SK-N-SH (cell line): ENCODE measurements around the gene CTBP2. TPM values are rescaled to one million over a fixed set of nuclear protein-coding genes. Genes with fewer than 3 reads are reported as not detected.

Experiments
- CTCF ChIA-PET: fragments of 300-600, 350-600 bp; formaldehyde crosslinking; extraction: SDS; loops from one replicate; lab custom pipeline; 2021; lab: Yijun Ruan, JAX
- POLR2A ChIA-PET: fragments of 350-600 bp; sonication (Branson Sonifier 250); formaldehyde crosslinking; extraction: SDS; loops from one replicate; lab custom pipeline; 2020; ENCODE audit warnings: antibody characterized with exemption, inconsistent platforms; lab: Yijun Ruan, JAX
- DNase-seq: peaks from one replicate; pipeline ENCODE4 v3.0.0; 2012
- H2AFZ ChIP-seq: fragments of 200-600 bp; sonication (generic); 2 replicates; pipeline ENCODE4 v1.8.1; 2016; ENCODE audit warnings: antibody characterized with exemption, mild to moderate bottlenecking, low read depth
- H3F3A ChIP-seq: fragments of 200-600 bp; sonication (generic); replicated peaks from 2 replicates; pipeline ENCODE3; 2016; ENCODE audit warnings: antibody characterized with exemption, mild to moderate bottlenecking; ENCODE audit not compliant: insufficient read depth
- H3K27ac ChIP-seq, 2 experiments: fragments of 200-500 bp in 1 of 2; fragments of 200-600 bp in 1 of 2; sonication (Bioruptor generic) in 1 of 2; sonication (generic), shearing (Covaris generic) in 1 of 2; 2 replicates each; pipeline versions ENCODE4 v1.5.1 to v1.6.1; 2014 to 2016; ENCODE audit warnings: low read depth in 2 of 2, inconsistent platforms in 1 of 2, low read length in 1 of 2, mild to moderate bottlenecking in 1 of 2, mixed read lengths in 1 of 2
- H3K27me3 ChIP-seq: fragments of 200-600 bp; sonication (generic), shearing (Covaris generic); 2 replicates; pipeline ENCODE4 v1.6.1; 2016; ENCODE audit warnings: mixed run types; ENCODE audit not compliant: insufficient read depth
- H3K36me3 ChIP-seq, 2 experiments: fragments of 200-500 bp in 1 of 2; fragments of 200-600 bp in 1 of 2; sonication (Bioruptor generic) in 1 of 2; sonication (generic) in 1 of 2; replicated peaks in 1 of 2; 2 replicates each; pipeline versions ENCODE3 to v1.5.1; 2014 to 2016; ENCODE audit warnings: low read length in 1 of 2, mild to moderate bottlenecking in 1 of 2; ENCODE audit not compliant: insufficient read depth in 2 of 2, control insufficient read depth in 1 of 2
- H3K4me1 ChIP-seq, 2 experiments: fragments of 200-500 bp in 1 of 2; fragments of 200-600 bp in 1 of 2; sonication (Bioruptor generic) in 1 of 2; sonication (generic), shearing (Covaris generic) in 1 of 2; 2 replicates each; pipeline versions ENCODE4 v1.5.1 to v1.6.1; 2014 to 2016; ENCODE audit warnings: low read depth in 1 of 2, low read length in 1 of 2, mixed run types in 1 of 2; ENCODE audit not compliant: insufficient read depth in 2 of 2, control insufficient read depth in 1 of 2
- H3K4me2 ChIP-seq: fragments of 200-600 bp; sonication (generic), shearing (Covaris generic); 2 replicates; pipeline ENCODE4 v1.6.1; 2017; ENCODE audit warnings: mixed run types
- H3K4me3 ChIP-seq, 2 experiments: fragments of 200-500 bp in 1 of 2; fragments of 200-600 bp in 1 of 2; sonication (Bioruptor generic) in 1 of 2; sonication (generic), shearing (Covaris generic) in 1 of 2; 2 replicates each; pipeline versions ENCODE4 v1.5.1 to v1.8.1; 2014 to 2016; ENCODE audit warnings: low read depth in 2 of 2, inconsistent platforms in 1 of 2, low read length in 1 of 2, mild to moderate bottlenecking in 1 of 2, mixed read lengths in 1 of 2, moderate library complexity in 1 of 2
- H3K79me2 ChIP-seq: fragments of 200-600 bp; sonication (generic); 2 replicates; pipeline ENCODE4 v1.8.1; 2017; ENCODE audit warnings: mild to moderate bottlenecking; ENCODE audit not compliant: insufficient read depth
- H3K9ac ChIP-seq: fragments of 200-600 bp; sonication (generic); 2 replicates; pipeline ENCODE4 v1.6.1; 2017; ENCODE audit warnings: mixed run types
- H3K9me2 ChIP-seq: fragments of 200-600 bp; sonication (generic); 2 replicates; pipeline ENCODE4 v1.6.1; 2017; ENCODE audit warnings: mixed run types
- H3K9me3 ChIP-seq: fragments of 200-600 bp; sonication (generic); 2 replicates; pipeline ENCODE4 v1.6.1; 2017; ENCODE audit warnings: mixed run types, mild to moderate bottlenecking, moderate library complexity
- H4K20me1 ChIP-seq: fragments of 200-600 bp; sonication (generic); 2 replicates; pipeline ENCODE4 v1.6.1; 2017; ENCODE audit warnings: mild to moderate bottlenecking, mixed run types; ENCODE audit not compliant: insufficient read depth
- CHD2 ChIP-seq: fragments of 150-350 bp; IDR thresholded peaks from 2 replicates; pipeline ENCODE4 v1.6.1; 2018; ENCODE audit warnings: low read length; ENCODE audit not compliant: partially characterized antibody
- ELF1 ChIP-seq: IDR thresholded peaks from 2 replicates; pipeline ENCODE4 v1.4.0; 2012
- EP300 ChIP-seq, 2 experiments: IDR thresholded peaks; 2 replicates each; pipeline versions ENCODE4 v1.4.0 to v1.6.1; 2012; ENCODE audit warnings: borderline replicate concordance in 1 of 2, low read depth in 1 of 2, low read length in 1 of 2
- FOSL2 ChIP-seq: IDR thresholded peaks from 2 replicates; pipeline ENCODE4 v1.4.0; 2012; ENCODE audit warnings: low read depth, mild to moderate bottlenecking, moderate library complexity, borderline replicate concordance
- FOXJ3 ChIP-seq: sonication (generic); formaldehyde crosslinking; IDR thresholded peaks from 2 replicates; pipeline ENCODE4 v1.5.1; 2020; ENCODE audit warnings: mild to moderate bottlenecking, missing genetic modification reagents
- FOXM1 ChIP-seq: IDR thresholded peaks from 2 replicates; pipeline ENCODE4 v1.4.0; 2012; ENCODE audit warnings: low read depth, mild to moderate bottlenecking
- GATA2 ChIP-seq: sonication (generic); formaldehyde crosslinking; IDR thresholded peaks from 2 replicates; pipeline ENCODE4 v1.5.0; 2020; ENCODE audit warnings: mild to moderate bottlenecking, missing genetic modification reagents
- JUND ChIP-seq: IDR thresholded peaks from 2 replicates; pipeline ENCODE4 v1.4.0; 2012
- MEF2A ChIP-seq: IDR thresholded peaks from 2 replicates; pipeline ENCODE4 v1.4.0; 2012; ENCODE audit warnings: low read depth, borderline replicate concordance
- MXI1 ChIP-seq: IDR thresholded peaks from 2 replicates; pipeline ENCODE4 v1.6.1; 2012; ENCODE audit warnings: mild to moderate bottlenecking, low read depth, low read length, improper control_type of control experiment
- NFIC ChIP-seq: IDR thresholded peaks from 2 replicates; pipeline ENCODE4 v1.4.0; 2012; ENCODE audit warnings: borderline replicate concordance
- NRF1 ChIP-seq: IDR thresholded peaks from 2 replicates; pipeline ENCODE4 v1.6.1; 2012; ENCODE audit warnings: low read depth, mild to moderate bottlenecking, low read length
- POLR2AphosphoS5 ChIP-seq: IDR thresholded peaks from 2 replicates; pipeline ENCODE4 v1.6.1; 2012; ENCODE audit warnings: low read depth, low read length
- RCOR1 ChIP-seq: fragments of 150-350 bp; IDR thresholded peaks from 2 replicates; pipeline ENCODE4 v1.6.1; 2017; ENCODE audit warnings: antibody characterized with exemption, low read length
- SIN3A ChIP-seq: IDR thresholded peaks from 2 replicates; pipeline ENCODE4 v1.6.1; 2012; ENCODE audit warnings: low read depth, mild to moderate bottlenecking, low read length, moderate library complexity, borderline replicate concordance
- SMC3 ChIP-seq: IDR thresholded peaks from 2 replicates; pipeline ENCODE4 v1.6.1; 2012; ENCODE audit warnings: low read depth, low read length, improper control_type of control experiment
- TCF12 ChIP-seq: IDR thresholded peaks from 2 replicates; pipeline ENCODE4 v1.4.0; 2012
- WGBS: methylation state at CpG from one replicate; pipeline ENCODE4 v1.1.6; 2017; ENCODE audit warnings: low lambda C conversion rate; 5-methylcytosine and 5-hydroxymethylcytosine counted together
- polyA plus RNA-seq, 3 experiments: library from polyadenylated mRNA; depleted of rRNA; stranded (reverse); fragments of >200 nt; gene quantifications; 2 replicates each; pipeline ENCODE4 v1.2.3, GENCODE V29; 2012
- TF ChIP-seq, protein P1 (sequence below): IDR thresholded peaks from 2 replicates; pipeline ENCODE4 v1.4.0; 2012; ENCODE audit warnings: low read depth
- TF ChIP-seq, protein P2 (sequence below): IDR thresholded peaks from 2 replicates; pipeline ENCODE4 v1.4.0; 2012; ENCODE audit warnings: low read depth, borderline replicate concordance
- TF ChIP-seq, protein P3 (sequence below): IDR thresholded peaks from 2 replicates; pipeline ENCODE4 v1.4.0; 2012; ENCODE audit warnings: low read depth, borderline replicate concordance
- TF ChIP-seq, protein P4 (sequence below): IDR thresholded peaks from 2 replicates; pipeline ENCODE4; 2012
- TF ChIP-seq, protein P5 (sequence below): fragments of 150-350 bp; IDR thresholded peaks from 2 replicates; pipeline ENCODE4 v1.6.1; 2017; ENCODE audit warnings: antibody characterized with exemption, low read length, low read depth, borderline replicate concordance

Gene CTBP2
- polyA plus RNA-seq, 1 of the 3 experiments (the other 2 are of a cell fraction) = 69.7 TPM

DNA sequence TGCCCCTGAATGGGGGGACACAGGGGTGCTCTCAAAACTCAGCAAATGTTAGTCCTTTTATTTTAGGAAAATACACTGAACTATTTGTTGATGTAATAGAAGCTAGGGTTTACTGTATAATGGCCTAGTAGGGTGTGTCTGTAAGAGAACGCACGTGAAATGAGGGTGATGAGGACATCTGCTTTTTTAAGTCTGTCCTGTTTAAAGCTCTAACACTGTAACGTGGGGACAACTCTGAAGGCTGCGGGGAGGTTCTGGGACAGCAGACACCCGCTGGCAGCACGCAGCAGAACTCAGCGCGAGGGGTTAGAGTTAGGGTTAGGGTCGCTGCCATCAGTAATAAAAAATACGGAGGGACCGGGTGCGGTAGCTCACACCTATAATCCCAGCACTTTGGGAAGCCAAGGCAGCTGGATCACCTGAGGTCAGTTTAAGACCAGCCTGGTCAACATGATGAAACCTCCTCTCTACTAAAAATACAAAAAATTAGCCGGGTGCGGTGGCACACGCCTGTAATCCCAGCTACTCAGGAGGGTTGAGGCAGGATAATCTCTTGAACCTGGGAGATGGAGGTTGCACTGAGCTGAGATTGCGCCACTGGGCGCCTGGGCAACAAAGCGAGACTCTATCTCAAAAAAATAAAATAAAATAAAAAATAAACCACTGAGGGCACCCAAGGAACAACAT lies 98.0 kb downstream of the CTBP2 start:
- CTCF ChIA-PET = interaction anchor here (0.9 to 12.9 kb wide), 15 partner anchors 9 to 568 kb away, joined by 3 to 211 read pairs (median 12); no protein-coding TSS in a partner anchor
- Histone ChIP-seq H3K79me2 (peaks cover 90% of the 10 kb centered on the region), H3K4me1 (peaks cover 35 to 51% of the 10 kb centered on the region in 2 experiments), H3K9ac (no peak overlapping the region), H3K27ac (peak overlapping the region in 1 of 2 experiments; percentile 8; a peak in 1 of 4 replicates), H3K36me3 (no peaks in the 10 kb centered on the region), H2AFZ (no peak overlapping the region), H3K4me2 (no peak overlapping the region), H3K9me2 (no peaks in the 10 kb centered on the region), H3K4me3 (no peak overlapping the region), H3K9me3 (no peaks in the 10 kb centered on the region), H3F3A (peaks cover 6% of the 10 kb centered on the region), H4K20me1 (peaks cover 77% of the 10 kb centered on the region), H3K27me3 (no peaks in the 10 kb centered on the region)
- TF ChIP-seq, protein P1, sequence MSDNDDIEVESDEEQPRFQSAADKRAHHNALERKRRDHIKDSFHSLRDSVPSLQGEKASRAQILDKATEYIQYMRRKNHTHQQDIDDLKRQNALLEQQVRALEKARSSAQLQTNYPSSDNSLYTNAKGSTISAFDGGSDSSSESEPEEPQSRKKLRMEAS = no peak
- TF ChIP-seq SIN3A (no peak), POLR2AphosphoS5 (no peak), ELF1 (no peak), EP300 (IDR thresholded peaks at IDR 0.05; ENCODE audit: borderline replicate concordance in 1 of 2, low read depth in 1 of 2, low read length in 1 of 2) (no peak), SMC3 (no peak), NRF1 (no peak), NFIC (no peak), FOXJ3 (no peak), FOSL2 (no peak), JUND (no peak)
- TF ChIP-seq, protein P2, sequence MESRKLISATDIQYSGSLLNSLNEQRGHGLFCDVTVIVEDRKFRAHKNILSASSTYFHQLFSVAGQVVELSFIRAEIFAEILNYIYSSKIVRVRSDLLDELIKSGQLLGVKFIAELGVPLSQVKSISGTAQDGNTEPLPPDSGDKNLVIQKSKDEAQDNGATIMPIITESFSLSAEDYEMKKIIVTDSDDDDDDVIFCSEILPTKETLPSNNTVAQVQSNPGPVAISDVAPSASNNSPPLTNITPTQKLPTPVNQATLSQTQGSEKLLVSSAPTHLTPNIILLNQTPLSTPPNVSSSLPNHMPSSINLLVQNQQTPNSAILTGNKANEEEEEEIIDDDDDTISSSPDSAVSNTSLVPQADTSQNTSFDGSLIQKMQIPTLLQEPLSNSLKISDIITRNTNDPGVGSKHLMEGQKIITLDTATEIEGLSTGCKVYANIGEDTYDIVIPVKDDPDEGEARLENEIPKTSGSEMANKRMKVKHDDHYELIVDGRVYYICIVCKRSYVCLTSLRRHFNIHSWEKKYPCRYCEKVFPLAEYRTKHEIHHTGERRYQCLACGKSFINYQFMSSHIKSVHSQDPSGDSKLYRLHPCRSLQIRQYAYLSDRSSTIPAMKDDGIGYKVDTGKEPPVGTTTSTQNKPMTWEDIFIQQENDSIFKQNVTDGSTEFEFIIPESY = no peak
- POLR2A ChIA-PET = interaction anchor here (0.9 kb wide), 1 partner anchor 70 kb away, joined by 4 read pairs; no protein-coding TSS in a partner anchor
- 97% methylated on average over 18 of the region's 18 CpGs for WGBS
- no peak for DNase-seq

DNA sequence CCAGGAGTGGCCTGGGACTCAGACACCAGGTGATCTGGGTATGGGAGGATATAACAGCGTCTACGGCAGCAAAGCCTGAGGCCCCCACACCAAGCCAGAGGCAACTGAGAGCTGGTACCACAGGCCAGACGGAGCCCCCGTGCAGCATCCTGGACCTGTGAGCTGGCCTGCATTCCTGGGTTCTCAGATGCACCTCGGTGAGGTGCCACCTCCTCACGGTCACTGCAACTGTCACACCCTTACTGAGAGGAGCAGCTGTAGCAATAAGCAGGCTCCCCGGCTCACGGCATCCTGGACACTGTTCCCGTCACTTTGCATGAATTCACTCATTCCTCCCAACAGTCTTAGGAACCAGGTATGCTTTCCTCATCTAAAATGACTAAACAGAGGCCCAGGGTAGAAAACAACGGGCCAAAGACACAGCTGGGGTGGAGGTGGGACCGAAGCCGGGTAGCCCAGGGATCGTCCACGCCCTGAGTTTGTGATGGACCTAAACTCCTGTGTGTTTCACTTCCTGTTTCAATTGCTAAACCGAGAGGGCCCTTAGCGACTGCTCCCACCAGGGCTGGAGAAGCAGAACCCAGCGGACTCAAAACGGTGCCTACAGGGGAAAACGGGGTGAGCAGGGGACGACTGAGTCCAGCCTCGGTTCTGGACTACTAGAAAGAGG lies 98.7 kb downstream of the CTBP2 start:
- Histone ChIP-seq H4K20me1 (peaks cover 77% of the 10 kb centered on the region), H3K36me3 (no peaks in the 10 kb centered on the region), H2AFZ (no peak overlapping the region), H3K4me1 (peaks cover 42 to 57% of the 10 kb centered on the region in 2 experiments), H3K9me3 (no peaks in the 10 kb centered on the region), H3K27ac (peak overlapping the region; percentile 37 to 51; a peak in 3 of 4 replicates), H3K9ac (0 out of 2 replicates have a peak overlapping the region, but pooled peaks have one; percentile 13), H3F3A (peaks cover 6% of the 10 kb centered on the region), H3K27me3 (no peaks in the 10 kb centered on the region), H3K79me2 (peaks cover 89% of the 10 kb centered on the region), H3K4me3 (no peak overlapping the region), H3K4me2 (peak overlapping the region; percentile 43; the same call in 1 of the 2 replicates), H3K9me2 (no peaks in the 10 kb centered on the region)
- TF ChIP-seq TCF12 = no peak
- no peak for TF ChIP-seq FOXJ3
- no peak for TF ChIP-seq MEF2A
- TF ChIP-seq SMC3 = no peak
- TF ChIP-seq FOSL2 = no peak
- TF ChIP-seq, protein P3, sequence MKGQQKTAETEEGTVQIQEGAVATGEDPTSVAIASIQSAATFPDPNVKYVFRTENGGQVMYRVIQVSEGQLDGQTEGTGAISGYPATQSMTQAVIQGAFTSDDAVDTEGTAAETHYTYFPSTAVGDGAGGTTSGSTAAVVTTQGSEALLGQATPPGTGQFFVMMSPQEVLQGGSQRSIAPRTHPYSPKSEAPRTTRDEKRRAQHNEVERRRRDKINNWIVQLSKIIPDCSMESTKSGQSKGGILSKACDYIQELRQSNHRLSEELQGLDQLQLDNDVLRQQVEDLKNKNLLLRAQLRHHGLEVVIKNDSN = no peak
- TF ChIP-seq FOXM1 = no peak
- TF ChIP-seq, protein P4, sequence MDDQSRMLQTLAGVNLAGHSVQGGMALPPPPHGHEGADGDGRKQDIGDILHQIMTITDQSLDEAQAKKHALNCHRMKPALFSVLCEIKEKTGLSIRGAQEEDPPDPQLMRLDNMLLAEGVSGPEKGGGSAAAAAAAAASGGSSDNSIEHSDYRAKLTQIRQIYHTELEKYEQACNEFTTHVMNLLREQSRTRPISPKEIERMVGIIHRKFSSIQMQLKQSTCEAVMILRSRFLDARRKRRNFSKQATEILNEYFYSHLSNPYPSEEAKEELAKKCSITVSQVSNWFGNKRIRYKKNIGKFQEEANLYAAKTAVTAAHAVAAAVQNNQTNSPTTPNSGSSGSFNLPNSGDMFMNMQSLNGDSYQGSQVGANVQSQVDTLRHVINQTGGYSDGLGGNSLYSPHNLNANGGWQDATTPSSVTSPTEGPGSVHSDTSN = no peak
- TF ChIP-seq EP300 (IDR thresholded peaks at IDR 0.05; ENCODE audit: borderline replicate concordance in 1 of 2, low read depth in 1 of 2, low read length in 1 of 2) = no peak
- TF ChIP-seq GATA2 (CRISPR knock-in tag) = no peak
- TF ChIP-seq JUND = no peak
- TF ChIP-seq CHD2 = no peak
- TF ChIP-seq, protein P5, sequence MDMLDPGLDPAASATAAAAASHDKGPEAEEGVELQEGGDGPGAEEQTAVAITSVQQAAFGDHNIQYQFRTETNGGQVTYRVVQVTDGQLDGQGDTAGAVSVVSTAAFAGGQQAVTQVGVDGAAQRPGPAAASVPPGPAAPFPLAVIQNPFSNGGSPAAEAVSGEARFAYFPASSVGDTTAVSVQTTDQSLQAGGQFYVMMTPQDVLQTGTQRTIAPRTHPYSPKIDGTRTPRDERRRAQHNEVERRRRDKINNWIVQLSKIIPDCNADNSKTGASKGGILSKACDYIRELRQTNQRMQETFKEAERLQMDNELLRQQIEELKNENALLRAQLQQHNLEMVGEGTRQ = no peak
- no peak for TF ChIP-seq RCOR1
- TF ChIP-seq MXI1 = no peak
- CTCF ChIA-PET = interaction anchor here (0.7 to 12.9 kb wide), 41 partner anchors 10 to 639 kb away, joined by 3 to 211 read pairs (median 5); no protein-coding TSS in a partner anchor
- DNase-seq = no peak
- WGBS = 82% methylated on average over 15 of the region's 21 CpGs
- POLR2A ChIA-PET = interaction anchor here (1.0 kb wide), 1 partner anchor 69 kb away, joined by 3 read pairs; no protein-coding TSS in a partner anchor
